ENCODE measurements around the gene SLC35B2. TPM values are rescaled to one million over a fixed set of nuclear protein-coding genes. Genes with fewer than 3 reads are reported as not detected.

Gene SLC35B2
- total and polyA plus RNA-seq, 10 of the 15 experiments (the other 5 are each of a cell fraction or from before 2014, with no cell fraction given), result 11.3 to 45.4 (median 33.8) TPM

DNA sequence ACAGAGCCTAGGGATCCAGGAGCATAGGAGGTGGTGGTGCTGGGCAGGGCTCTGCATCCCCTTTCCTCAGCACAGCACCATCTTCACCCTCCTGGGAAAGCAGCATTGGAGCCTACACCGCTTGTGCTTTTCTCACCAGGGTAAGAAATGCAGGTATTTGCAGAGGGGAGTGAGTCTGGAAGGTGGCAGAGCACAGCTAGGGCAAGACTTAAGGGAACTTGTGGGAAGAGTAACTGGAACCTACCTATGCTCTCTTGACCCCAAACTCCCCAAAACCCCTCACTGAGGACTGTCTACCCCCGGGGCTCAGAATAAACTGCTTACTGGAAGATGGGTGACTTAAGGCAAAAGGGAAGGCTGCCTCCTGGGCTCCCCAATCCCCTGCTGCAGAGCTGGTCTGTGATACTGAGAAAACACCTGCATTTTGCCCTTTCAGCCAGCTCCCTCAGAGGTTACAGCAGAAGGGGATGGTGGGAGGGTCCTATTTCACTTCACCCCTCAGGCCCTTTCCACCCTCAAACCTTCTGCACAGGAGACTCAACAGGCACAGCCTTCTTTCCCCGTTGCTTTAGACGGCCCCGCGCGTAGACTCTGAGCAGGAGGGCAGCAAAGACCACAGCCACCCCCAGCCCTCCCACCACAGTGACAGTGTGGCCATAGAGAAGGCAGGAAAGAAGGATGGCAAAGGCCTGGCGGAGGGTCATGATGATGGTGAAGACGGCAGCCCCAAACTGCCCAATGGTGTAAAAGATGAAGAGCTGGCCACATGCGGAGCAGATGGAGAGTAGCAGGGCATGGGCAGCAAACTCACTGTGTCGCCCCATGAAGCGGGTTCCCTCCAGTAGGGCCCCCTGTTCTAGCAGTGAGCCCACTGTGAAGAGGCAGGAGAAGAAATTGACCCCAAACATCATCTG is 2.9 kb downstream of the SLC35B2 start:
- ChIA-PET SMC1A (ENCODE audit: uncharacterized antibody, unreplicated experiment) (interaction anchor here (0.8 to 3.1 kb wide), 9 partner anchors 8 to 83 kb away, joined by 3 to 25 read pairs (median 5); partner anchors contain the start of genes HSP90AB1 and SLC29A1), CTCF (interaction anchor here (0.7 to 5.0 kb wide), 16 partner anchors 7 to 158 kb away, joined by 3 to 45 read pairs (median 4); partner anchors contain the start of genes HSP90AB1 and SLC29A1), RAD21 (ENCODE audit: unreplicated experiment) (interaction anchor here (0.7 to 4.8 kb wide), 8 partner anchors 8 to 158 kb away, joined by 3 to 28 read pairs (median 3); partner anchors contain the start of gene HSP90AB1), POLR2A (interaction anchor here (0.5 to 10.7 kb wide), 10 partner anchors 7 to 185 kb away, joined by 3 to 131 read pairs (median 4); partner anchors contain the start of gene HSP90AB1)
- Histone ChIP-seq H3K9ac (ENCODE audit: control insufficient read depth, insufficient read depth, low read length) (no peak overlapping the region), H3K9me3 (replicated peaks; ENCODE audit: control insufficient read depth, insufficient read depth, low read length) (no peaks in the 10 kb centered on the region), H3K4me2 (ENCODE audit: control insufficient read depth, insufficient read depth) (peak overlapping the region; percentile 71), H3K27ac (ENCODE audit: control insufficient read depth, insufficient read depth) (no peak overlapping the region), H3K4me3 (no peak overlapping the region), H3K4me1 (ENCODE audit: control insufficient read depth, insufficient read depth, low read length) (peaks cover 35% of the 10 kb centered on the region), H4K20me1 (ENCODE audit: control insufficient read depth, insufficient read depth) (peaks cover 10% of the 10 kb centered on the region; the same call in 1 of the 2 replicates), H2AFZ (ENCODE audit: control insufficient read depth, low read depth, low read length) (no peak overlapping the region), H3K27me3 (replicated peaks in 1 of 2; ENCODE audit: control insufficient read depth in 2 of 2, insufficient read depth in 2 of 2, low read length in 1 of 2) (no peaks in the 10 kb centered on the region), H3K36me3 (ENCODE audit: control insufficient read depth in 2 of 2, insufficient read depth in 2 of 2, low read length in 1 of 2) (peaks cover 38 to 57% of the 10 kb centered on the region in 2 experiments), H3K79me2 (ENCODE audit: control insufficient read depth, insufficient read depth, low read length) (peaks cover 84% of the 10 kb centered on the region)
- DNase-seq (ENCODE audit: low read depth, low spot score), result no peak
- WGBS (ENCODE audit: insufficient coverage, insufficient replicate concordance, low lambda C conversion rate, missing lambda C conversion rate), result 75% methylated on average over 11 of the region's 12 CpGs
- in situ Hi-C loops (cut with MboI) (no loop called here), intact Hi-C loops (cut with micrococcal nuclease; ENCODE audit: unreplicated experiment) (no loop called here)
- no peak for FAIRE-seq
- TF ChIP-seq SUPT20H (IDR thresholded peaks at IDR 0.05; ENCODE audit: borderline replicate concordance, control insufficient read depth, low read depth, low read length), result no peak
- TF ChIP-seq BACH1 (IDR thresholded peaks at IDR 0.05; ENCODE audit: borderline replicate concordance), result peak; percentile 71
- TF ChIP-seq SMAD5 (IDR thresholded peaks at IDR 0.05; ENCODE audit: low read depth), result peak; percentile 34; the same call in 1 of the 2 replicates
- peak; percentile 19; the same call in 1 of the 2 replicates for TF ChIP-seq TCF7 (IDR thresholded peaks at IDR 0.05; ENCODE audit: borderline replicate concordance)
- TF ChIP-seq, protein P1, sequence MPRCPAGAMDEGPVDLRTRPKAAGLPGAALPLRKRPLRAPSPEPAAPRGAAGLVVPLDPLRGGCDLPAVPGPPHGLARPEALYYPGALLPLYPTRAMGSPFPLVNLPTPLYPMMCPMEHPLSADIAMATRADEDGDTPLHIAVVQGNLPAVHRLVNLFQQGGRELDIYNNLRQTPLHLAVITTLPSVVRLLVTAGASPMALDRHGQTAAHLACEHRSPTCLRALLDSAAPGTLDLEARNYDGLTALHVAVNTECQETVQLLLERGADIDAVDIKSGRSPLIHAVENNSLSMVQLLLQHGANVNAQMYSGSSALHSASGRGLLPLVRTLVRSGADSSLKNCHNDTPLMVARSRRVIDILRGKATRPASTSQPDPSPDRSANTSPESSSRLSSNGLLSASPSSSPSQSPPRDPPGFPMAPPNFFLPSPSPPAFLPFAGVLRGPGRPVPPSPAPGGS (IDR thresholded peaks at IDR 0.05; ENCODE audit: borderline replicate concordance, insufficient read depth, low read depth, low read length, poor library complexity, severe bottlenecking), result peak; percentile 9
- peak; percentile 60 for TF ChIP-seq HDAC6 (IDR thresholded peaks at IDR 0.05; ENCODE audit: unreplicated experiment)
- no peak for TF ChIP-seq EED (IDR thresholded peaks at IDR 0.05; ENCODE audit: low read depth)
- TF ChIP-seq CREB1 (IDR thresholded peaks at IDR 0.05; ENCODE audit: low read depth), result no peak
- TF ChIP-seq POLR2A (IDR thresholded peaks at IDR 0.05; ENCODE audit: low read depth, low read length), result peak; percentile 78
- peak; percentile 8; the same call in 1 of the 3 replicates for TF ChIP-seq POU2F2 (IDR thresholded peaks at IDR 0.05; ENCODE audit: borderline replicate concordance, low read depth, low read length)
- TF ChIP-seq, protein P2, sequence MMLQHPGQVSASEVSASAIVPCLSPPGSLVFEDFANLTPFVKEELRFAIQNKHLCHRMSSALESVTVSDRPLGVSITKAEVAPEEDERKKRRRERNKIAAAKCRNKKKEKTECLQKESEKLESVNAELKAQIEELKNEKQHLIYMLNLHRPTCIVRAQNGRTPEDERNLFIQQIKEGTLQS (IDR thresholded peaks at IDR 0.05; ENCODE audit: borderline replicate concordance, extremely low read depth, low read depth, low read length), result no peak
- TF ChIP-seq POLR2AphosphoS5 (IDR thresholded peaks at IDR 0.05; ENCODE audit: low read length), result peak; percentile 32
- TF ChIP-seq BMI1 (IDR thresholded peaks at IDR 0.05; ENCODE audit: borderline replicate concordance), result 0 out of 2 replicates have a peak, but pooled peaks have one; percentile 33
- peak; percentile 83; the same call in 1 of the 2 replicates for TF ChIP-seq POLR2AphosphoS2 (IDR thresholded peaks at IDR 0.05; ENCODE audit: low read depth, low read length)
- TF ChIP-seq CHD2 (IDR thresholded peaks at IDR 0.05; ENCODE audit: borderline replicate concordance, low read depth, low read length), result 0 out of 2 replicates have a peak, but pooled peaks have one; percentile 13
- TF ChIP-seq, protein P3, sequence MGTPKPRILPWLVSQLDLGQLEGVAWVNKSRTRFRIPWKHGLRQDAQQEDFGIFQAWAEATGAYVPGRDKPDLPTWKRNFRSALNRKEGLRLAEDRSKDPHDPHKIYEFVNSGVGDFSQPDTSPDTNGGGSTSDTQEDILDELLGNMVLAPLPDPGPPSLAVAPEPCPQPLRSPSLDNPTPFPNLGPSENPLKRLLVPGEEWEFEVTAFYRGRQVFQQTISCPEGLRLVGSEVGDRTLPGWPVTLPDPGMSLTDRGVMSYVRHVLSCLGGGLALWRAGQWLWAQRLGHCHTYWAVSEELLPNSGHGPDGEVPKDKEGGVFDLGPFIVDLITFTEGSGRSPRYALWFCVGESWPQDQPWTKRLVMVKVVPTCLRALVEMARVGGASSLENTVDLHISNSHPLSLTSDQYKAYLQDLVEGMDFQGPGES (IDR thresholded peaks at IDR 0.05), result no peak
- no peak for ATAC-seq
- BruUV-seq (replicated peaks), result no TSS peak

Data from GM12878 (cell line).